ENCODE results near the gene ALDH8A1. TPM values are rescaled to one million over a fixed set of nuclear protein-coding genes. Genes with fewer than 3 reads are reported as not detected.
"Not testable (repeated sequence)": the region's sequence is repeated elsewhere in the genome, so short reads cannot be mapped to it uniquely, and the experiment has no call there.

The ALDH8A1 gene
- total RNA-seq, 1 donor from 2014 or later, result 0.58 TPM

DNA sequence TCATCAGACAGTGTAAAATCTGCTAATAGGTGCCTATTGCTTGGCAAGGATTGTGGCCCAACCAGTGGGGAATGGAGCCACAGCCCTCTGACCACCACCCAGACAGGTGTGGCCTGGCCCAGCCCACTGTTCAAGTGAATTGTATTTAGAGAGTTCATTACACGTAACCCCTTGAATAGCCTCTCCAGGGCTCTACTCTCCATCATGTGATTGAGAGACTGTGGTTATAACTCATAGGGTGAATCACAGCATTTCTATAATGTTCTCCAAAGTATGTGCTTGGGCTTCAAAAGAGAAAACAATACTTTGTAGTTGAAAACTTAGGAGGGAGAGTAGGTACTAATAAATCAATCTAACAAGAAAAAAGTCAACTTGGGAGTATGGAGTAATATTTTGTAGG lies 38.4 kb downstream of the ALDH8A1 start:
- Mint-ChIP-seq H3K27ac (ENCODE audit: unreplicated experiment) (no peak overlapping the region), H3K4me1 (no peaks in the 10 kb centered on the region), H3K27me3 (ENCODE audit: low read depth) (peaks cover 8% of the 10 kb centered on the region), H3K9me3 (no peaks in the 10 kb centered on the region), H3K36me3 (ENCODE audit: low read depth) (no peaks in the 10 kb centered on the region), H3K4me3 (no peak overlapping the region)
- TF ChIP-seq CTCF (conservative IDR thresholded peaks at IDR 0.05), result no peak
- no peak for DNase-seq (ENCODE audit: low read depth, low spot score)

GRCh38 chr6:134910593-134910935 lies 39.3 kb downstream of the ALDH8A1 start:
- TF ChIP-seq CTCF (conservative IDR thresholded peaks at IDR 0.05), result no peak
- no peaks in the 10 kb centered on the region for H3K4me1 Mint-ChIP-seq
- no peak for DNase-seq (ENCODE audit: low read depth, low spot score)
- H3K9me3 Mint-ChIP-seq, result no peaks in the 10 kb centered on the region
- no peak overlapping the region for H3K4me3 Mint-ChIP-seq
- H3K36me3 Mint-ChIP-seq (ENCODE audit: low read depth), result peaks cover 2% of the 10 kb centered on the region
- H3K27ac Mint-ChIP-seq (ENCODE audit: unreplicated experiment), result no peak overlapping the region
- peaks cover 8% of the 10 kb centered on the region for H3K27me3 Mint-ChIP-seq (ENCODE audit: low read depth)

- H3K9me3 Mint-ChIP-seq, result no peaks in the 10 kb centered on the region
- TF ChIP-seq CTCF (conservative IDR thresholded peaks at IDR 0.05), result no peak
- no peak overlapping the region for H3K4me3 Mint-ChIP-seq
- H3K27me3 Mint-ChIP-seq (ENCODE audit: low read depth), result peaks cover 8% of the 10 kb centered on the region
- H3K4me1 Mint-ChIP-seq, result no peaks in the 10 kb centered on the region
- no peak overlapping the region for H3K27ac Mint-ChIP-seq (ENCODE audit: unreplicated experiment)
- no peak for DNase-seq (ENCODE audit: low read depth, low spot score)
- H3K36me3 Mint-ChIP-seq (ENCODE audit: low read depth), result peaks cover 2% of the 10 kb centered on the region
Observed at GRCh38 chr6:134909701-134910592, 40.0 kb downstream of the ALDH8A1 start.

DNA sequence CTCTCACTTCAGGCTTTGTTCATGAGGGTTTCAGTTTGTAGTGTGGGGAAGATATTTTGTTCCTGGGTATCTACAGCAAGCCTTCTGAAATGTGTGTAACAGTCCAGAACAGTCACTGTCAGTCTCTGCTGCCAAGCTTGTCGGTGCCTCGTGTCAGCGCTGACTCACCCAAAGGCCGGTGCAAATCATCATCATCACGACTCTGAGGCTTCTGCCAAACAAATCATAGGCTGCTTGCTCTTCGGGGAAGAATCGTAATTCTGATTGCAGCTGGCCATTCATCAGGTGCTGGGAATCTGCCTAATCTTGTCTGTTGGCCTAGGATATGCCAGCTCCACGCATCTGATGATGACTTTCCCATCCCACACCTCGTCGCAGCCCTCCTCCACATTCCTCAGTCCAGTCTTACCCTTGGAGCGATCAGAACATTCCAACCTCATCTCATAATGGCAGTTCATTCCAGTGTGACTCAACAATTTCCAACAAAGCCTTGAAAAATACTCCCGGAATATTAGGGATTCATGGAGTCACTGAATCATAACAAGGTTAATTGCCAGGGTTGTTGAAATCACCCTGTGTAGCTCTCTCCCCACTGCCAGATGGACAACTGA lies 40.9 kb downstream of the ALDH8A1 start:
- Mint-ChIP-seq H3K9me3 (no peaks in the 10 kb centered on the region), H3K27ac (ENCODE audit: unreplicated experiment) (no peak overlapping the region), H3K4me3 (no peak overlapping the region), H3K27me3 (ENCODE audit: low read depth) (peaks cover 8% of the 10 kb centered on the region), H3K4me1 (no peaks in the 10 kb centered on the region), H3K36me3 (ENCODE audit: low read depth) (peaks cover 2% of the 10 kb centered on the region)
- DNase-seq (ENCODE audit: low read depth, low spot score), result no peak
- TF ChIP-seq CTCF (conservative IDR thresholded peaks at IDR 0.05), result no peak

- not testable (repeated sequence) for H3K9me3 Mint-ChIP-seq; H3K27me3 Mint-ChIP-seq (ENCODE audit: low read depth); H3K27ac Mint-ChIP-seq (ENCODE audit: unreplicated experiment); H3K36me3 Mint-ChIP-seq (ENCODE audit: low read depth); H3K4me3 Mint-ChIP-seq; H3K4me1 Mint-ChIP-seq; DNase-seq (ENCODE audit: low read depth, low spot score)
Observed at GRCh38 chr6:134904731-134905130, 45.2 kb downstream of the ALDH8A1 start.

GRCh38 chr6:134903448-134903847 lies 46.5 kb downstream of the ALDH8A1 start:
- Mint-ChIP-seq H3K9me3 (no peaks in the 10 kb centered on the region), H3K27me3 (ENCODE audit: low read depth) (no peaks in the 10 kb centered on the region), H3K27ac (ENCODE audit: unreplicated experiment) (no peak overlapping the region), H3K36me3 (ENCODE audit: low read depth) (peaks cover 2% of the 10 kb centered on the region), H3K4me3 (no peak overlapping the region), H3K4me1 (peaks cover 5% of the 10 kb centered on the region)
- DNase-seq (ENCODE audit: low read depth, low spot score), result no peak
- TF ChIP-seq CTCF (conservative IDR thresholded peaks at IDR 0.05), result no peak
